WTC11 (cell line): ENCODE measurements around the gene CACNB4. TPM values are rescaled to one million over a fixed set of nuclear protein-coding genes. Genes with fewer than 3 reads are reported as not detected.
"Not testable (repeated sequence)": the region's sequence is repeated elsewhere in the genome, so short reads cannot be mapped to it uniquely, and the experiment has no call there.

Experiments used
- ATAC-seq: fragments of 200-7000 bp; cut with Tn5 transposase; 2 replicates; pipeline ENCODE4 v1.10.0; 2021; ENCODE audit warnings: mild to moderate bottlenecking, moderate library complexity
- CTCF ChIA-PET: fragments of 300-600 bp; sonication (Branson Sonifier 250); formaldehyde crosslinking; loops from one replicate; lab custom pipeline; 2021; ENCODE audit warnings: antibody characterized with exemption; lab: Charles Lee
- POLR2A ChIA-PET: fragments of 350-600 bp; sonication (Branson Sonifier 250); formaldehyde crosslinking; loops from one replicate; lab custom pipeline; 2021; ENCODE audit warnings: antibody characterized with exemption; lab: Charles Lee
- DNase-seq: peaks from one replicate; pipeline ENCODE4 v3.0.0; 2021; ENCODE audit warnings: low spot score
- H3K27ac Mint-ChIP-seq: 2 replicates; pipeline ENCODE4 v1.8.0; 2021; ENCODE audit warnings: mixed read lengths
- H3K27me3 Mint-ChIP-seq: 2 replicates; pipeline ENCODE4 v1.8.0; 2021; ENCODE audit warnings: low read depth, mild to moderate bottlenecking, moderate library complexity, mixed read lengths
- H3K36me3 Mint-ChIP-seq: 2 replicates; pipeline ENCODE4 v1.8.0; 2021; ENCODE audit warnings: mixed read lengths
- H3K4me1 Mint-ChIP-seq: 2 replicates; pipeline ENCODE4 v1.8.0; 2022; ENCODE audit warnings: mixed read lengths
- H3K4me3 Mint-ChIP-seq: 2 replicates; pipeline ENCODE4 v1.8.0; 2021; ENCODE audit warnings: mild to moderate bottlenecking, moderate library complexity, mixed read lengths
- H3K9me3 Mint-ChIP-seq: 2 replicates; pipeline ENCODE4 v1.8.0; 2021; ENCODE audit warnings: mixed read lengths
- CREB1 ChIP-seq: sonication (generic); formaldehyde crosslinking; IDR thresholded peaks from 2 replicates; pipeline ENCODE4 v1.8.0; 2023; ENCODE audit warnings: mild to moderate bottlenecking, missing genetic modification reagents
- EMX1 ChIP-seq: fragments of 250-450 bp; sonication (Bioruptor Pico); IDR thresholded peaks from 2 replicates; pipeline ENCODE4 v1.8.0; 2021; ENCODE audit warnings: mild to moderate bottlenecking
- ERG ChIP-seq: fragments of 250-450 bp; sonication (Bioruptor Pico); IDR thresholded peaks from 2 replicates; pipeline ENCODE4 v1.8.0; 2021; ENCODE audit warnings: mild to moderate bottlenecking
- FOXJ3 ChIP-seq: sonication (generic); formaldehyde crosslinking; IDR thresholded peaks from 2 replicates; pipeline ENCODE4 v1.9.0; 2021; ENCODE audit warnings: missing genetic modification reagents, mild to moderate bottlenecking, borderline replicate concordance
- FOXP1 ChIP-seq: sonication (generic); formaldehyde crosslinking; IDR thresholded peaks from 2 replicates; pipeline ENCODE4 v1.8.0; 2022; ENCODE audit warnings: missing genetic modification reagents, mild to moderate bottlenecking, moderate library complexity, borderline replicate concordance
- HMGA2 ChIP-seq: fragments of 250-450 bp; sonication (Bioruptor Pico); IDR thresholded peaks from 2 replicates; pipeline ENCODE4 v1.4.0; 2021; ENCODE audit warnings: mild to moderate bottlenecking, moderate library complexity
- KAT7 ChIP-seq: sonication (generic); formaldehyde crosslinking; IDR thresholded peaks from 2 replicates; pipeline ENCODE4 v1.8.1; 2023; ENCODE audit warnings: missing genetic modification reagents, mild to moderate bottlenecking, borderline replicate concordance
- MLX ChIP-seq: sonication (generic); formaldehyde crosslinking; IDR thresholded peaks from 2 replicates; pipeline ENCODE4 v1.8.1; 2023; ENCODE audit warnings: mild to moderate bottlenecking, missing genetic modification reagents, moderate library complexity
- NFATC4 ChIP-seq: fragments of 250-450 bp; sonication (Bioruptor Pico); IDR thresholded peaks from 2 replicates; pipeline ENCODE4 v1.9.0; 2021; ENCODE audit warnings: mild to moderate bottlenecking
- NR1H2 ChIP-seq: sonication (generic); formaldehyde crosslinking; IDR thresholded peaks from 2 replicates; pipeline ENCODE4 v1.9.0; 2021; ENCODE audit warnings: mild to moderate bottlenecking, moderate library complexity, missing genetic modification reagents
- NR3C1 ChIP-seq: sonication (generic); formaldehyde crosslinking; conservative IDR thresholded peaks from 2 replicates; pipeline ENCODE4 v1.8.1; 2023; ENCODE audit warnings: low read depth, mild to moderate bottlenecking, missing genetic modification reagents
- RORB ChIP-seq: fragments of 250-450 bp; sonication (Bioruptor Pico); IDR thresholded peaks from 2 replicates; pipeline ENCODE4 v1.9.0; 2021; ENCODE audit warnings: mild to moderate bottlenecking
- TP53 ChIP-seq: sonication (generic); formaldehyde crosslinking; IDR thresholded peaks from 2 replicates; pipeline ENCODE4 v1.8.1; 2023; ENCODE audit warnings: mild to moderate bottlenecking, missing genetic modification reagents
- ZNF219 ChIP-seq: sonication (generic); formaldehyde crosslinking; IDR thresholded peaks from 2 replicates; pipeline ENCODE4 v1.8.0; 2023; ENCODE audit warnings: missing genetic modification reagents, mild to moderate bottlenecking, borderline replicate concordance
- ZNF317 ChIP-seq: sonication (generic); formaldehyde crosslinking; IDR thresholded peaks from 2 replicates; pipeline ENCODE4 v1.8.1; 2023; ENCODE audit warnings: low read depth, mild to moderate bottlenecking, moderate library complexity, missing genetic modification reagents, borderline replicate concordance
- ZNF416 ChIP-seq: fragments of 250-450 bp; sonication (Bioruptor Pico); IDR thresholded peaks from 2 replicates; pipeline ENCODE4 v1.9.0; 2021; ENCODE audit warnings: mild to moderate bottlenecking, inconsistent platforms
- ZNF423 ChIP-seq: fragments of 250-450 bp; sonication (Bioruptor Pico); IDR thresholded peaks from 2 replicates; pipeline ENCODE4 v2.1.2; 2022; ENCODE audit warnings: mild to moderate bottlenecking, moderate library complexity
- ZNF512 ChIP-seq: sonication (generic); formaldehyde crosslinking; IDR thresholded peaks from 2 replicates; pipeline ENCODE4 v1.8.1; 2022; ENCODE audit warnings: missing genetic modification reagents, borderline replicate concordance
- ZNF671 ChIP-seq: fragments of 250-450 bp; sonication (Bioruptor Pico); IDR thresholded peaks from 2 replicates; pipeline ENCODE4 v1.8.0; 2021; ENCODE audit warnings: mild to moderate bottlenecking
- total RNA-seq: library from RNA; stranded (reverse); gene quantifications from 3 replicates; pipeline ENCODE4 v1.2.3, GENCODE V29; 2021
- TF ChIP-seq, protein P1 (sequence below): sonication (generic); formaldehyde crosslinking; IDR thresholded peaks from 2 replicates; pipeline ENCODE4 v1.8.0; 2022; ENCODE audit warnings: mild to moderate bottlenecking, missing genetic modification reagents
- TF ChIP-seq, protein P2 (sequence below): fragments of 250-450 bp; sonication (Bioruptor Pico); IDR thresholded peaks from 2 replicates; pipeline ENCODE4 v1.9.0; 2021; ENCODE audit warnings: moderate library complexity, mild to moderate bottlenecking, inconsistent platforms, borderline replicate concordance

The CACNB4 gene
- total RNA-seq, 1 experiment from 2014 or later, result 4.7 TPM

GRCh38 chr2:151918308-151918707, 180.5 kb downstream of the CACNB4 start:
- H3K27ac Mint-ChIP-seq, result no peak overlapping the region; the same call in 1 of the 2 replicates
- ChIA-PET CTCF (no interaction called here), POLR2A (no interaction called here)
- no peak for TF ChIP-seq KAT7
- TF ChIP-seq ZNF416 (CRISPR knock-in tag), result no peak
- TF ChIP-seq MLX (CRISPR knock-in tag), result no peak
- TF ChIP-seq NFATC4, result no peak
- no peak for TF ChIP-seq NR3C1 (CRISPR knock-in tag)
- TF ChIP-seq EMX1, result no peak
- DNase-seq (no peak), ATAC-seq (no peak)
- peaks cover 5% of the 10 kb centered on the region for H3K9me3 Mint-ChIP-seq
- no peaks in the 10 kb centered on the region for H3K36me3 Mint-ChIP-seq
- H3K4me1 Mint-ChIP-seq, result peaks cover 3% of the 10 kb centered on the region; the same call in 1 of the 2 replicates
- no peaks in the 10 kb centered on the region for H3K27me3 Mint-ChIP-seq
- no peak overlapping the region for H3K4me3 Mint-ChIP-seq

- H3K4me3 Mint-ChIP-seq, result no peak overlapping the region
- ATAC-seq, result no peak
- H3K36me3 Mint-ChIP-seq, result no peaks in the 10 kb centered on the region
- POLR2A ChIA-PET, result no interaction called here
- H3K27ac Mint-ChIP-seq, result no peak overlapping the region
- TF ChIP-seq RORB (CRISPR knock-in tag) (no peak), ZNF416 (CRISPR knock-in tag) (no peak), FOXJ3 (no peak), ZNF317 (no peak), CREB1 (CRISPR knock-in tag) (no peak), ZNF671 (CRISPR knock-in tag) (no peak), NR1H2 (CRISPR knock-in tag) (no peak), TP53 (no peak), ERG (no peak), HMGA2 (no peak)
- TF ChIP-seq, all 79 proteins: peak for 0
- no peak for DNase-seq
- CTCF ChIA-PET, result interaction anchor here (1.8 kb wide), 1 partner anchor 11 kb away, joined by 5 read pairs; no protein-coding TSS in a partner anchor
- Mint-ChIP-seq H3K9me3 (peaks cover 5% of the 10 kb centered on the region), H3K27me3 (no peaks in the 10 kb centered on the region; the same call in 1 of the 2 replicates), H3K4me1 (peaks cover 3% of the 10 kb centered on the region; the same call in 1 of the 2 replicates)
Observed at GRCh38 chr2:151916632-151917031, 182.2 kb downstream of the CACNB4 start.

- H3K9me3 Mint-ChIP-seq, H3K27ac Mint-ChIP-seq, H3K4me3 Mint-ChIP-seq, ATAC-seq, H3K27me3 Mint-ChIP-seq, POLR2A ChIA-PET, H3K36me3 Mint-ChIP-seq, H3K4me1 Mint-ChIP-seq, DNase-seq: not testable (repeated sequence)
- CTCF ChIA-PET, result interaction anchor here (0.7 to 1.8 kb wide), 3 partner anchors 10 to 237 kb away, joined by 3 to 5 read pairs (median 3); no protein-coding TSS in a partner anchor
Observed at GRCh38 chr2:151915629-151916025, 183.2 kb downstream of the CACNB4 start.

- H3K4me1 Mint-ChIP-seq, result peaks cover 3% of the 10 kb centered on the region; the same call in 1 of the 2 replicates
- H3K9me3 Mint-ChIP-seq, result peaks cover 15% of the 10 kb centered on the region
- TF ChIP-seq, protein P1, sequence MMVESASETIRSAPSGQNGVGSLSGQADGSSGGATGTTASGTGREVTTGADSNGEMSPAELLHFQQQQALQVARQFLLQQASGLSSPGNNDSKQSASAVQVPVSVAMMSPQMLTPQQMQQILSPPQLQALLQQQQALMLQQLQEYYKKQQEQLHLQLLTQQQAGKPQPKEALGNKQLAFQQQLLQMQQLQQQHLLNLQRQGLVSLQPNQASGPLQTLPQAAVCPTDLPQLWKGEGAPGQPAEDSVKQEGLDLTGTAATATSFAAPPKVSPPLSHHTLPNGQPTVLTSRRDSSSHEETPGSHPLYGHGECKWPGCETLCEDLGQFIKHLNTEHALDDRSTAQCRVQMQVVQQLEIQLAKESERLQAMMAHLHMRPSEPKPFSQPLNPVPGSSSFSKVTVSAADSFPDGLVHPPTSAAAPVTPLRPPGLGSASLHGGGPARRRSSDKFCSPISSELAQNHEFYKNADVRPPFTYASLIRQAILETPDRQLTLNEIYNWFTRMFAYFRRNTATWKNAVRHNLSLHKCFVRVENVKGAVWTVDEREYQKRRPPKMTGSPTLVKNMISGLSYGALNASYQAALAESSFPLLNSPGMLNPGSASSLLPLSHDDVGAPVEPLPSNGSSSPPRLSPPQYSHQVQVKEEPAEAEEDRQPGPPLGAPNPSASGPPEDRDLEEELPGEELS (CRISPR knock-in tag), result no peak
- TF ChIP-seq FOXP1 (CRISPR knock-in tag), result no peak
- TF ChIP-seq, protein P2, sequence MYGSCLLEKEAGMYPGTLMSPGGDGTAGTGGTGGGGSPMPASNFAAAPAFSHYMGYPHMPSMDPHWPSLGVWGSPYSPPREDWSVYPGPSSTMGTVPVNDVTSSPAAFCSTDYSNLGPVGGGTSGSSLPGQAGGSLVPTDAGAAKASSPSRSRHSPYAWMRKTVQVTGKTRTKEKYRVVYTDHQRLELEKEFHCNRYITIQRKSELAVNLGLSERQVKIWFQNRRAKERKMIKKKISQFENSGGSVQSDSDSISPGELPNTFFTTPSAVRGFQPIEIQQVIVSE (CRISPR knock-in tag), result no peak
- no peak for TF ChIP-seq ZNF219 (CRISPR knock-in tag)
- no peak for TF ChIP-seq FOXJ3
- TF ChIP-seq ZNF512 (CRISPR knock-in tag), result no peak
- TF ChIP-seq ZNF423 (CRISPR knock-in tag), result peak; percentile 87
- DNase-seq (no peak), ATAC-seq (peak; percentile 50; the same call in 1 of the 2 replicates)
- POLR2A ChIA-PET, result no interaction called here
- no peaks in the 10 kb centered on the region; the same call in 1 of the 2 replicates for H3K27me3 Mint-ChIP-seq
- CTCF ChIA-PET, result interaction anchor here (0.7 to 1.8 kb wide), 3 partner anchors 9 to 237 kb away, joined by 3 to 5 read pairs (median 3); no protein-coding TSS in a partner anchor
- H3K4me3 Mint-ChIP-seq, result no peak overlapping the region
- H3K36me3 Mint-ChIP-seq, result no peaks in the 10 kb centered on the region
- H3K27ac Mint-ChIP-seq, result no peak overlapping the region
Observed at GRCh38 chr2:151914989-151915628, 183.7 kb downstream of the CACNB4 start.
